GM19240 (cell line): ENCODE measurements around the gene INPP5A.
"Not testable (repeated sequence)": the region's sequence is repeated elsewhere in the genome, so short reads cannot be mapped to it uniquely, and the experiment has no call there.

Source experiments
- DNase-seq: peaks from one replicate; pipeline ENCODE4 v3.0.0; 2011; ENCODE audit warnings: low spot score; ENCODE audit not compliant: insufficient read length

INPP5A gene

GRCh38 chr10:132562177-132562915 lies 24.8 kb downstream of the INPP5A start:
- DNase-seq: no peak

DNA sequence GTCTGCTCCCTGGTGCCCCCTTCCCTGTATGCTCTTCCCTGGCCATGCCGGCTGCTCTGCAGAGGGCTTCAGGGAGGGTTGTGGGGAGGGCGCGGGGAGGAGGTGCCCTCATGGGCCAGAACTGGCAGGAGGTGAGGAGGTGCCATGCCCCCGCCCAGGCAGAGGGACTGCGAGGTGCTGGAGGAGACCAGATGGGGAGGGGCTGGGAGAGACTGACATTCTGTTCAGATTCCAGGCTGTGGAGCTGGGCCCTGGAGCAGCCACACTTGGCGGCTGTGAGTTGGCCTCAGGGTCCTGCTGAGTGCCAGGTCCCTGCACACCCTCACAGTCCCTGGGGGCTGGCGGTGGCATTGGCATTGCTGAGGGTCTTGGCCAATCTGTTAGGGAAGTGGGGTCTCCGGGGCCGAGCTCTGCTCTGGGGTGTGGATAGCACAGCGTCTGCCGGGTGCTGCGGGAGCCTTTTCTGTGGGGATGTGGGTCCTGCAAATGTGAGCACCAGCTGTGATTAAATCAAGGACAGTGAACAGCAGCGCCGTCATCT lies 25.4 kb downstream of the INPP5A start:
- no peak for DNase-seq

GRCh38 chr10:132563485-132564248 lies 26.1 kb downstream of the INPP5A start:
- DNase-seq: no peak

DNA sequence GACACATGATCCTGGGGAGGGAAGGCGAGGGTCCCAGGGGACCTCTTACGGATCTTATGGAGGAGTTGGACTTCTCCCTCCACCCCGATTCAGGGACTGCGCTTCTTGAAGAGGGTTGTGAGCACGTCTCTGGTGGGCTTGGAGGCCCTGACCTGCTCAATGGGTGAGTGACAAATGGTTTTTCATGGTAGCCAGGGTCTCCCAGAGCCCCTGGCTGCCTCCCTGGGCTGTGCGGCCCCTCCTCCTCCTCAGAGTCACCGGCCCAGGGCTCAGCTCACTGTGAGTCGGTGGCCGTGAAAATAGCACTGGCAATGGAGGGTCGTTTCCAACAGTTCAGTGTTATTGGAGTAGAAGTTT lies 26.6 kb downstream of the INPP5A start:
- no peak for DNase-seq

GRCh38 chr10:132564690-132565089 lies 27.1 kb downstream of the INPP5A start:
- DNase-seq: no peak

DNA sequence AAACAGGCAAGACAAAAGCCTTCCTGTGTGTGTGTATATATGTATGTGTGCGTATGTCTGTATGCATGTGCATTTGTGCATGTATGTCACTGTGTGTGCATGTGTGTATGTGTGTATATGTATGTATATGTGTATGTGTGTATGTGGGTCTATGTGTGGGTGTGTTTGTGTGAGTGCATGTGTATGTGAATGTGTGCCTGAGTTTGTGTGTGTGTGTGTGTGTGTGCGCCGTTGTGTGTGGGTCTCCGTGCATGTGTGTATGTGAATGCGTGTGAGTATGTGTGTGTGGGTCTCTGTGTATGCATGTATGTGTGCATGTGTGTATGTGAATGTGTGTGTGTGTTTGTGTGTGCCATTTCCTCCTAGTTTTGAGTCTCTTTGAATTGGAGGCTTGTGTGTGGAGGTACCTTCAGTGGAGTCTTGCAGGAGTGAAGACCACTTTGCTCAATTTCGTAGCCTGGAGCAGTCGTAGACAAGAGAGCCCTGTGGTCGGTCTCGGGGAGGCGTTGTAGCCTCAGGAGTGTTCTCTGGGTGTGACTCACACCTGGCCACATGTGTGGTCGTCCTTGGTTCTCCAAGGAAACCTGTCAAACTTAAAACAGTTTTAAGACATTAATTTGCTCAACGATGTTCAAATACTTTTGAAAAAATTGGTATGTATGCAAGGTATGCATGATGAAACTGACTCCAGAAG lies 28.1 kb downstream of the INPP5A start:
- DNase-seq: no peak

DNA sequence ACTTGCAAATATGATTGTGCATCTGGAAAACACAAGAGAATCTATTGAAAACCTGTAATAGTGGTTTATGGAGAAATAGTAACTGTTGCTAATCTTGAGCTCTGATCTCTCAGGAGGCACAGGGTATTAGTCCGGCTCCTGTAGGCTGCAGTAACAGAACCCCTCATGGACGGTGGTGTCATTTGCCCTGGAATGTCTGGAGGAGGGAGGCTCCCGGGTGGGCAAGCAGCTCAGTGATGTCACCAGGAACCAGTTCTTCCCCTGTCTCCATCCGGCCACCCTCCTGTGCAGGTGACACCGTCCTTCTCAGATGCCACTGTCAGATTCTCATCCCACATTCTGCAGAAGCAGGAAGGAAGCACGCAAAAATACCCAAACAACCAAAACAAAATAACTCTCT lies 29.3 kb downstream of the INPP5A start:
- no peak for DNase-seq

DNA sequence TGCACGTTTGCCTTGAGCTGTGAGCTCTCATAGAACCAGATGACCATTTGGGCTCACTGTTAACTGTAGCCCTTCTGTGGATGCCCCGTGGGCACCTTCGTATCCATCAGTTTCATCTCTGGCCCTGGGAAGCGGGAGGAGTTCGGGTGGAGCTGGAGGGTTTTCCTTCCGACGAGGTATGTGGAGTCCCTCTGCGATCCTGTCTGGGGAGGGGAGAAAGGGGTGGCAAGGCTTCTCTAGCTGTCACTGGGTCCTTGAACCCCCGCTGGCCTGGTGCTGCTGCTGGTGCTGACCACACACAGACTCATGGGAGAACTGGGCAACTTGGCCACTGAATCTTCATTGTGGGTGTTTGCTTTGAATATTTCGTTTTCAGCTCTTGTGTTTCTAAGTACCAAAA lies 32.7 kb downstream of the INPP5A start:
- DNase-seq: no peak

- no peak for DNase-seq
These were observed 33.4 kb downstream of the INPP5A start for GRCh38 chr10:132570771-132571649.

DNA sequence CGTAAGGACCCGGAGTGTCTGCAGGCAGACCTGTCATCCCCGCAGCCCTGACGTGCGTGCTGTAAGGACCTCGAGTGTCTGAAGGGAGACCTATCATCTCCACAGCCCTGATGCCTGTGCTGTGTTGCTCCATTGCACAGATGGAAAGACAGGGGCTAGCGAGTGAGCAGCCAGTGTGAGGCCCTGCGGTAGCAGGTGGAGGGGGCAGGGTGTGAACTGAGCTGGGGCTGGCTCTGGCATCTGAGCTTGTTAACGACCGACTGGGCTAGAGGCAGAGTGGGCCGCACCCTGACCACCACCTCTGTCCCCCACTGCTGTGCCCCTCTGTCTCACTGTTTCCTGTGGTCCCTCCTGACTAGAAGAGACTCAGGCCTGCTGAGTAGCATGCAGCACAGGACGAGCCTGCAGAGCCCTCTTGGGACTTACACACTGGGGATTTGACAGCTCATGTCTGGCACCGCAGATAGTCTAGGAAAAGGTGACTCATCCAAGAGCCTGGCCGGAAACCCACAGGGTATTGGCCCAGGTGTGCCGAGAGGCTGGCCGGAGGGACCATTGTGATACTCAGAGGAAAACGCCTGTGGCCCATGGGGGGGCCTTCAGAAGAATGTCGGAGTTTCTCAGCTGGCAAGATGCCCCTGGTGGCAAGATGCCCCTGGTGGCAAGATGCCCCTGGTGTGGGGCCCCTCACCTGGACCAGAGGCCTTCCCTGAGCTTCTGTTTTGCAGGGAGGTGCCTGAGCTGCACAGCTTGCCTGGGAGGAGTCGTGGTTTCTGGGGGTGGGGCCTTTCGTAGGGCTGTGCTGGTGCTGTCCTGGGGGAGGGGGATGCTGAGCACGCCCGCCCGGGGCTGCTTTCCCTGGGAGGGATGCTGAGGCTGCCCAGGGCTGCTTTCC lies 34.3 kb downstream of the INPP5A start:
- DNase-seq: no peak

DNA sequence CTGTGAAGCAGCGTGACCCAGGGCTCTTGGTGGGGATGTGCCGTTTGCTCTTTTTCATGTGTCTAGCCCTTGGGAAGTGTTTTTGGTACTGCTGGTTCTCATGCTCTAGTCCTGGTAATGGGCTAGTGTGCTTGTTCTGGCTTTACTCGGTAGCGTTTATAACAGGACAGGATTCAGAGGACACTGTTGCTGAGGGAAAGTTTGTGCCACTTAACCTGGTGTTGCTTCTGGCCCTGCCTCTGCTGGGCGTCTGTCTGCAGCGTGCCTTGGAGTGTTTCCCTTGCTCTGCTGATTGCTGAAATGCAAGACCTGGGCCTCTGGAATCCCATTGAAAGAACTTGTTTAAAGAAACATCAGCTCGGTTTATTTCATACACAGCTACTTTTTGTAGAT lies 35.0 kb downstream of the INPP5A start:
- no peak for DNase-seq

DNA sequence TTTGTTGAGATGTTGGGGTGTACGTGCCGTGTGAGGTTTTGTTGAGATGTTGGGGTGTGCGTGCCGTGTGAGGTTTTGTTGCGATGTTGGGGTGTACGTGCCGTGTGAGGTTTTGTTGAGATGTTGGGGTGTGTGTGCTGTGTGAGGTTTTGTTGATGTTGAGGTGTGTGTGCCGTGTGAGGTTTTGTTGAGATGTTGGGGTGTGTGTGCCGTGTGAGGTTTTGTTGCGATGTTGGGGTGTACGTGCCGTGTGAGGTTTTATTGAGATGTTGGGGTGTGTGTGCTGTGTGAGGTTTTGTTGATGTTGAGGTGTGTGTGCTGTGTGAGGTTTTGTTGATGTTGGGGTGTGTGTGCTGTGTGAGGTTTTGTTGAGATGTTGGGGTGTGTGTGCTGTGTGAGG lies 35.4 kb downstream of the INPP5A start:
- not testable (repeated sequence) for DNase-seq

DNA sequence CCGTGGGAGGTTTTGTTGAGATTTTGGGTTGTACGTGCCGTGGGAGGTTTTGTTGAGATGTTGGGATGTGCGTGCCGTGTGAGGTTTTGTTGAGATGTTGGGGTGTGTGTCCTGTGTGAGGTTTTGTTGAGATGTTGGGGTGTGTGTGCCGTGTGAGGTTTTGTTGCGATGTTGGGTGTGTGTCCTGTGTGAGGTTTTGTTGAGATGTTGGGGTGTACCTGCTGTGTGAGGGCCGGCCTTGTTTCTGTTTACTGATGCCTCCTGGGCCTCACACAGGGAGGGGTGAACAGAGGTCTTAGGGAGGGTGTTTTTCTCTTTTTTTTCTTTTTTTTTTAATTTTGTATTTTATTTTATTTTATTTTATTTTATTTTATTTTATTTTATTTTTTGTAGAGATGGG lies 36.7 kb downstream of the INPP5A start:
- DNase-seq: no peak

DNA sequence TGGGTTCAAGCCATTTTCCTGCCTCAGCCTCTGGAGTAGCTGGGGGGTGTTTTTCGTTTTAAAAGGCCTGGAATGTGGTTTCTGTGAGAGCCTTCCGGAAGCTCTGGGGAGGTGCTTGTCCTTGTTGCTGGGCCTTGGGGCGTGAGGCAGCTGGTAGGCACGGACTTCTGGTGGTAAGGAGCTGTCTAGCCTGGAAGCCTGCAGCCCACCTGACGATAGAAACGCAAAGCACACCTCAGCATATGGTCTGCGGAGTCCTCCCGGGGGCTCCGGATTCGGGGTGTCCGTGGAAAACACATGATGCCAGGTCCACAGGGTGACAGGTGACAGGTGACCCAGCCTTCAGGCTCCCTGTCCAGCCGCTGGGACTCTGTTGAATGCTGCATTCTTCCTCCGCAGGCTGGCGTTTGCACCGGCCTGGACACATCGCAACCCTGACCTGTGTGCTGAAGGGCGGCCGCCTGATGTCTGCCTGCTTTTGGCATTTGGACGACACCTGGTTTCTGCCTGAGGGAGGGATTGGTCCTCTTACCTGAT lies 37.3 kb downstream of the INPP5A start:
- DNase-seq: no peak

DNA sequence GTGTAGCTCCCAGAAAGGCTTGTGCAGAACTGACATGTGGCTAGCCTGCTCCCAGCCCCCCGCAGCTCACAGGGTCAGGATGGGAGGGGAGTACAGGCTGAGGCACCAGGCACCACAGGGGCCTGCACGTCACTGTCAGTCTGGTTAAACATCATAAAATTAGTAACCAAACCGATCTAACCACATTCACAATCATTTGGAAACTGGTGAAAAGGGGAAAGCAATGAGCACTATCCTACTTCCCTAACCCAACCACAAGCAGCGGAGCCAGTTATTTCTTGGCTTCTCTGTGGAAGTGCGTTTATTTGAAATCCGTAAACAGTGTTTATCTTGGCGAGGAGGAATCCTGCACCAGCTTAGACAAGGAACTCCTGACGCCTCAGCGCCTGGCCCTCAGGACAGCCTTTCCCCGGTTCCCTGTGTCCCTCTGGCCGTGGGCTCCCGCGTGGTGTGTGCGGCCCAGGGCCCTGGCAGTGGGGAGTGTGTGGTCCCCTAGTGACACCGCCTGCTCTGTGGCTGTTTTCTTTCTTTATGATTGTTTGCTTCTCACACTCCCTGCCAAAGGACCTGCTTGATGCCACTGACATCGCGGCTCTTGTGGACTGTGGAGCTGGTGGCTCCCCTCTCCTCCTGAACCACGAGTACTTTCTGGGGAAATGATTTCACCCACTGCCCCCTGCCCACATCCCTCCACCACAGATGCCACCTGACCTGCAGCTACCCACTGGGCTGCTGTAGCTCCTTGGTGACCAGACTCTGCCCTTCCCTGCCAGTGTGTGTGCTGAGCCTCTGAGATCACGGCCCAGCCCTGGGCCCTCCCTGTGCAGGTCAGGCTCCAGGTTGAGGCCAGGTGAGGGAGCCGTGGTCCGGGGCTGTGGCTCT lies 38.0 kb downstream of the INPP5A start:
- no peak for DNase-seq

GRCh38 chr10:132576671-132577349 lies 39.2 kb downstream of the INPP5A start:
- DNase-seq: no peak

- no peak for DNase-seq
These were observed 39.9 kb downstream of the INPP5A start for GRCh38 chr10:132577350-132578003.
